Progenitor cell of endocrine pancreas (in vitro differentiated cells): ENCODE measurements around the gene TAF3. TPM values are rescaled to one million over a fixed set of nuclear protein-coding genes. Genes with fewer than 3 reads are reported as not detected.
A peak's percentile ranks its signal among the peaks of the same experiment; 100 is the strongest.

ENCODE experiments used
- DNase-seq: peaks from one replicate; pipeline ENCODE4 v3.0.0; 2021; ENCODE audit warnings: low spot score; ENCODE audit not compliant: unreplicated experiment
- H3K27ac Mint-ChIP-seq: 2 replicates; pipeline ENCODE4 v1.8.0; 2021; ENCODE audit warnings: mild to moderate bottlenecking, moderate library complexity, mixed read lengths
- H3K27me3 Mint-ChIP-seq: 2 replicates; pipeline ENCODE4 v1.8.0; 2021; ENCODE audit warnings: mixed read lengths
- H3K36me3 Mint-ChIP-seq: 2 replicates; pipeline ENCODE4 v1.8.0; 2022; ENCODE audit warnings: mixed read lengths; ENCODE audit not compliant: insufficient read depth
- H3K4me1 Mint-ChIP-seq: 2 replicates; pipeline ENCODE4 v1.8.0; 2021; ENCODE audit warnings: low read depth, mixed read lengths
- H3K4me3 Mint-ChIP-seq: 2 replicates; pipeline ENCODE4 v1.8.0; 2021; ENCODE audit warnings: low read depth, mild to moderate bottlenecking, moderate library complexity, mixed read lengths
- H3K9me3 Mint-ChIP-seq: 2 replicates; pipeline ENCODE4 v1.8.0; 2021; ENCODE audit warnings: low read depth, mixed read lengths
- CTCF ChIP-seq: fragments of 200-600 bp; sonication (generic); IDR thresholded peaks from one replicate; pipeline ENCODE4 v1.5.0; 2021; ENCODE audit warnings: antibody characterized with exemption, mild to moderate bottlenecking; ENCODE audit not compliant: unreplicated experiment
- total RNA-seq: library from RNA; stranded (reverse); gene quantifications from 2 replicates; pipeline ENCODE4 v1.2.1, GENCODE V29; 2021

The TAF3 gene
- total RNA-seq, 1 donor from 2014 or later = 9.4 TPM

GRCh38 chr10:8041284-8041991 lies 223.1 kb downstream of the TAF3 start:
- DNase-seq = no peak
- Mint-ChIP-seq H3K36me3 (no peaks in the 10 kb centered on the region), H3K4me3 (no peak overlapping the region), H3K27me3 (peaks cover 99% of the 10 kb centered on the region), H3K4me1 (peaks cover 2% of the 10 kb centered on the region), H3K9me3 (no peaks in the 10 kb centered on the region), H3K27ac (peak overlapping the region; percentile 39)
- no peak for TF ChIP-seq CTCF

GRCh38 chr10:8041992-8042720 lies 223.9 kb downstream of the TAF3 start:
- H3K27ac Mint-ChIP-seq = peak overlapping the region; percentile 39
- DNase-seq = no peak
- no peaks in the 10 kb centered on the region for H3K36me3 Mint-ChIP-seq
- no peak for TF ChIP-seq CTCF
- H3K9me3 Mint-ChIP-seq = no peaks in the 10 kb centered on the region
- H3K4me1 Mint-ChIP-seq = peaks cover 2% of the 10 kb centered on the region
- H3K4me3 Mint-ChIP-seq = no peak overlapping the region
- peaks cover 100% of the 10 kb centered on the region for H3K27me3 Mint-ChIP-seq

- Mint-ChIP-seq H3K27ac (peak overlapping the region; percentile 44), H3K4me1 (peaks cover 2% of the 10 kb centered on the region), H3K27me3 (peaks cover 100% of the 10 kb centered on the region), H3K4me3 (no peak overlapping the region), H3K9me3 (no peaks in the 10 kb centered on the region), H3K36me3 (no peaks in the 10 kb centered on the region)
- DNase-seq = no peak
- TF ChIP-seq CTCF = no peak
Observed at GRCh38 chr10:8042721-8043568, 224.6 kb downstream of the TAF3 start.

- Mint-ChIP-seq H3K36me3 (no peaks in the 10 kb centered on the region), H3K4me3 (no peak overlapping the region), H3K9me3 (no peaks in the 10 kb centered on the region), H3K27ac (no peak overlapping the region), H3K27me3 (peaks cover 100% of the 10 kb centered on the region), H3K4me1 (peaks cover 2% of the 10 kb centered on the region)
- TF ChIP-seq CTCF = peak; percentile 28
- DNase-seq = no peak
Observed at GRCh38 chr10:8043569-8044306, 225.4 kb downstream of the TAF3 start.
